Skin of body (tissue), 2 donors: ENCODE results near the gene BDH1. TPM values are rescaled to one million over a fixed set of nuclear protein-coding genes. Genes with fewer than 3 reads are reported as not detected.
"Not testable (repeated sequence)": the region's sequence is repeated elsewhere in the genome, so short reads cannot be mapped to it uniquely, and the experiment has no call there.

Source experiments
- DNase-seq: peaks from one replicate; lab custom pipeline; 2025; lab: John Stamatoyannopoulos, UW
- total RNA-seq: library from RNA; depleted of rRNA; stranded (reverse); fragments of >200 nt; gene quantifications from one replicate; pipeline ENCODE4 v1.2.3, GENCODE V29; 2014

BDH1 gene
- total RNA-seq, 1 donor from 2014 or later = 13.0 TPM

- DNase-seq = no peak
Measured at GRCh38 chr3:197521277-197522182, 34.2 kb downstream of the BDH1 start.

- no peak for DNase-seq
Measured at GRCh38 chr3:197520311-197521276, 35.2 kb downstream of the BDH1 start.

- no peak for DNase-seq
Measured at GRCh38 chr3:197519801-197520211, 36.0 kb downstream of the BDH1 start.

GRCh38 chr3:197518881-197519421, 36.8 kb downstream of the BDH1 start:
- no peak for DNase-seq

- DNase-seq = not testable (repeated sequence)
Measured at GRCh38 chr3:197517922-197518683, 37.7 kb downstream of the BDH1 start.

- not testable (repeated sequence) for DNase-seq
Measured at GRCh38 chr3:197516890-197517606, 38.7 kb downstream of the BDH1 start.

GRCh38 chr3:197516517-197516889, 39.3 kb downstream of the BDH1 start:
- no peak for DNase-seq

GRCh38 chr3:197514786-197515355, 40.9 kb downstream of the BDH1 start:
- no peak for DNase-seq

GRCh38 chr3:197513953-197514785, 41.6 kb downstream of the BDH1 start:
- no peak for DNase-seq

- no peak for DNase-seq
Measured at GRCh38 chr3:197512691-197513571, 42.8 kb downstream of the BDH1 start.

- DNase-seq = no peak
Measured at GRCh38 chr3:197511853-197512635, 43.7 kb downstream of the BDH1 start.

GRCh38 chr3:197511130-197511529, 44.6 kb downstream of the BDH1 start:
- DNase-seq = no peak

- no peak for DNase-seq
Measured at GRCh38 chr3:197510642-197511018, 45.1 kb downstream of the BDH1 start.

- DNase-seq = no peak
Measured at GRCh38 chr3:197508924-197509775, 46.6 kb downstream of the BDH1 start.

GRCh38 chr3:197508461-197508860, 47.3 kb downstream of the BDH1 start:
- no peak for DNase-seq

- no peak for DNase-seq
Measured at GRCh38 chr3:197508051-197508451, 47.7 kb downstream of the BDH1 start.
